HG02870 (cell line): ENCODE results near the gene GPC6.

Source experiments
- ATAC-seq: cut with Tn5 transposase; IDR thresholded peaks from one replicate; pipeline ENCODE4 v1.9.1; 2021; ENCODE audit warnings: mild to moderate bottlenecking, moderate library complexity; ENCODE audit not compliant: unreplicated experiment

Gene GPC6

DNA sequence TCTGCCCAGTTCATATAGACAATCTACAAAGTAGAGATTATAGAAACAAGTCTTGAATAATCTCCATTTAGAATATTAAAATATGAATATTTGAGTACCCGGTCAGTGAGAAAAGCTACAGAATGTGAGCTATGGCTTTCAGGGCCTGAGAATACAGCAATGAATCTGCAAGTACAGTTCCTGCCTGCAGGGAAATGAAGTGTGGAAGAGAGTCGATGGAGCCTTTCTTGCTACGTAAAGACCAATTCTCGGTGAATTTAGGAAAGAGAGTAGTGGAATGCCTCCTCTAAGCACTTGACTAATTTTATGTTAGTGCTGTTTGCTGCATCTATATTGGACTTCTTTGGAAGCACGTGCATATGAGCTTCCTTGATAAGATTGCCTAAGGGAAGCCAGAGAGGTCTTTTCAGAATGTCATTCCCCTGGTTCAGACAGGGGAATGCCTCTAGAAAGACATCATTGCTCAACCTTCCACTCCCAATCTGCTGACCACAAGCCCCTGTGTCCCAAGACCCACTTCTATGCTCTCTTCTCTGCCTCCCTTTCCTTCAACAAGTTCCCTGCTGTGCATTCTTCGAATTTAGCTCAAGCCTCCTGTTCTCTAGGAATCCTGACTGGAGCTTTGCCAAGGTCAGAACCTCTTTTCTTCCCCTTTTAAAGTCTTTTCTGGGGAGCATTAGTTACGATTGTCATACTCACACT, 41.9 kb downstream of the GPC6 start:
- no peak for ATAC-seq

DNA sequence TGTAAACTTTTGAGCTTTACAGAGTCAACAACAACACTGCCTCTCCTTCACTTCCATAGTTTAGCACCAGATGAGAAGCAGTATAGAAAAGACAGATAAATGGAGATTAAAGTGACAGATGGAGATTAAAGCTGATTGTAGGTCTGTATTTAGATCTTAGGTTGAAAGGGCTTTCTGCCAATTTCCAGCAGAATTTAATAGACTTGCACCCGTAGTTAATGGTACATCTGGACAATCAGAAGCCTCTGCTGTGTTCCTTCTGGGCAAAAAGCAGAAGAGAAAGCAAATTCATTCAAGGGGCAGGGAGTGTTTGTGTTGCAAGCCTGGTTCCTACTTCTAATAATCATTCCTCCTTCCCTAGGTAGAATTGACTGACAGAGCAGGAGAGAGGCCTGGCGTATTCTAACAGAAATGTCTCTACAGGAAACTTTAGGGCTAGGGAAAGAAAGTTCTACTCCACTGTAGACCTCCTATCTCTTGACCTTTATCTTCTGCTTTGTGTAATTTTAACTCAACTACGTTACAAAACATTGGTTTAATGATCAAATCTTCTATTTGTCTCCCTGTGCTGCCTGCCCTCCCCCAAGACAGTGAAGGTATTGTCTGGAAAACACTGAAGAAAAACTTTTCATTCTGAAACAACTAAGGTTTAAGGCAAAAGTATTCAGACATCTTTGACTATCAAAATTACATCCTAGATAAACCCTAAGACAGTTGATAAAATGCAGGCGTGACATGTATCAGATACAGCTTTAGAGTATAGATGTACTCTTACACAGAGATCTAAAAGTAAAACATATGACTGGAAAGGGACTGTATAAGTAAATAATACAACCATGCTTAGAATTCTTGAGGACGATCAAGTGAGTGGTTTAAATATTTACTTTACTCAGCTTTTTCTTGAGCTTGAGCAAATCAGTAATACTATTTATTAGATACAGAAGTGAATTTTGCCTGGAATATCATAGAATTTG, 44.4 kb downstream of the GPC6 start:
- no peak for ATAC-seq

DNA sequence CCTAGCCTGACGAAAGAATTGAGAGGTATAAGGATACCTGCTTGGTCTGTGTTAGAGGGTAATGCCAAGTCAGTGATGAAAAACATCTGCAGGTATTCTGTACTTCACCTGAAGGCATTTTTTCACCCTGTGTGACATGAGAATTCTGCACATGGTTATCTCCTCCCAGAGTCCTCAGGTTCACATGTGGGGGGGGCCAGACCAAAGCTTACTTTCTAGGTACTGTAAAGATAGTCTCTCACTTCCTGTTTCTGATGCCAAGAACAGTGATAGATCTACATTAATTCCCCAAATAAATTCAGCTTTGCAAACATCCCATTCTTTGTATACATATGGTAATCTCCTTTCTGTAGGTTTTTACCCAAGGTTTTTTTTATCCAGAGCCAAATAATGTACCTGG, 53.4 kb downstream of the GPC6 start:
- no peak for ATAC-seq

DNA sequence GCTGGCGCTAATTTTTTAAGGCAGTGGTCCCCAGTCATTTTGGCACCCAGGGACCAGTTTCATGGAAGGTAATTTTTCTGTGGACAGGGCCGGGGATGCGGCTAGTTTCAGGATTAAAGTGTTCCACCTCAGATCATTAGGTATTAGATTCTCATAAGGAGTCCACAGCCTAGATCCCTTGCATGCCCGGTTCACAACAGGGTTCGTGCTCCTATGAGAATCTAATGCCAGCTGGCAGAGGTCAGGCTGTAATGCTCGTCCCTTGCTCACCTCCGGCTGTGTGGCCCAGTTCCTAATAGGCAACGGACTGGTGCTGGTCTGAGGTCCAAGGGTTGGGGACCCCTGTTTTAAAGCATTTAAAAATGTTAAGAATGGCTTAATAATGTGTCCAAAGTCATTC, 54.1 kb downstream of the GPC6 start:
- no peak for ATAC-seq

DNA sequence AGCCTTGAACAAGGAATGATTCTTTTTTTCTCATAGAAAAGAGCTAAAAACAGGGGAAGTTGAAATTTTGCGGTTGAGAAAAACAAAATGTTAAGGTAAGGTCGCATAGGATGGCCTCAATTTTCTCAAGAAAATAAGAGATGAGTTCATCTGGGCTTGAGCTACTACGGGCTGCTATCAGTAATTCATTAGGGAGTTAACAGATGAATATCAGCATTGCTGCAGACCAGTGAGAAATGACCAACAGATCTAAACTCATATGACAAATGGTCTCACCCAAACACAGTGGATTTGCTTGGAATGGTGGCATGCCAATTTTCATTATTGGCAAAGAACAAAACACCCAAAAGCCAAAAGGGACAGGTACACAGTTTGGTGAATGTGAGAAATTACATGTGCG, 56.6 kb downstream of the GPC6 start:
- ATAC-seq, result no peak

DNA sequence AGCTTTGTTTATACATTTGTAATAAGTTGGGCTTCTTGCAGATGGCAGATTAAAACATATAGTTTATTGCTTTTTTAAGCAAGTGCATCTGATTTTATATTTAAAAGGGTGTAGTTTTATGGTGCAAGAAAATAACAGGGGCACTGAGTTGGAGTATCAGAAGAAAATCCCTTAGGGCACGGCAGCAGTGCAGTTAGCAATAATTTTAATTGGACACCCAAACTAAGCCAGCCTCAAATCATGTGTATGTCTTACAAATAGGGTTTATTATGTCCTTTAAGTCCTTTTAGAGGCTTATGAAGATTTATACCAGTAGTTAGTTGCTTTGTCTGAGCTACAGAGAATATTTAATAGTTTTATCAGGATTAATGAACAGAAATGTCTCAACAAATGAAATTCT, 57.5 kb downstream of the GPC6 start:
- no peak for ATAC-seq

DNA sequence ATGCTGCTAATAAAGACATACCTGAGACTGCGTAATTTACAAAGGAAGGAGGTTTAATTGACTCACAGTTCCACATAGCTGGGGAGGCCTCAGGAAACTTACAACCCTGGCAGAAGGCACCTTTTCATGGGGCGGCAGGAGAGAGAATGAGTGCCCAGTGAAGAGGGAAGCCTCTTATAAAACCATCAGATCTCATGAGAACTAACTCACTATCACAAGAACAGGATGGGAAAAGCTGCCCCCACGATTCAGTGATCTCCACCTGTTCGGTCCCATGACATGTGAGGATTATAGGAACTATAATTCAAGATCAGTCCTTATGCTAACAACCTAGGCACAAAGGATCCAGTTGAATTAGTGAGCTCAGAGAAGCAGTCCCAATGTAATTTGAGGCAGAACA, 59.4 kb downstream of the GPC6 start:
- no peak for ATAC-seq

DNA sequence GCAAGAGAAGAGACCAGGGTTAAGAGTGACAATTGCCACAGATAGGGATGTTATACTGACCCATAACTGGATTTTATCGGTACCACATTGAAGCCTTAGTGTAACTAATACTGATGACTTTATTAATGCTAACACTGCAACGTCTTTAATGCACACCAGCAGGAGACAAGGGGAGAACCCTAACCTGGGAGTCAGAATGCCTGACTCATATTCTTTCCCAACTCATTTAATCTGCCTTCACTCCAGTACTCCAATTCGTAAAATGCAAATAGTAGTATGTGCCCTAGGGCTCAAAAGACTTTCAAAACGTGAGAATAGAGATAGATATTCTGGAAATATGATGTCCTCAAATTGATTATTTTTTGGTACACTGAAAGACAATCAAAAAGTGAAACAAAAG, 62.4 kb downstream of the GPC6 start:
- no peak for ATAC-seq

DNA sequence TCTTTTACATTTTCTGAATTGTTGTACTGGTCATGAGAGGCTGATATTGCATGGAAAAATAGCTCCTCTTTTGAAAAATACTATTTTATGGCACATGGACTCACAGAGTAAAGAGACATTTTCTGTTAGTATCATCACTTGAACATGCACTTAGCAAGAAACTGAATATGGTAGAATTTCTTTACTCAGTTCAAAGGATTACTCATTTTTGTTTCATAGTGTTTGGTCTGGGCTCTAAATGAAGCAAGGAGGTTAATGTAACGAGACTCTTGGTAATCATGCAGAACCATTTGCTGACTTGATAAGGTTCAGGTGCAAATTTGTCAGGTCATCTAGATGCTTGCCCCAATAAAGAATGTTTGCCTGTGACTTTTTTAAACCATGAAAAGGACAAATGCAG, 63.2 kb downstream of the GPC6 start:
- no peak for ATAC-seq

DNA sequence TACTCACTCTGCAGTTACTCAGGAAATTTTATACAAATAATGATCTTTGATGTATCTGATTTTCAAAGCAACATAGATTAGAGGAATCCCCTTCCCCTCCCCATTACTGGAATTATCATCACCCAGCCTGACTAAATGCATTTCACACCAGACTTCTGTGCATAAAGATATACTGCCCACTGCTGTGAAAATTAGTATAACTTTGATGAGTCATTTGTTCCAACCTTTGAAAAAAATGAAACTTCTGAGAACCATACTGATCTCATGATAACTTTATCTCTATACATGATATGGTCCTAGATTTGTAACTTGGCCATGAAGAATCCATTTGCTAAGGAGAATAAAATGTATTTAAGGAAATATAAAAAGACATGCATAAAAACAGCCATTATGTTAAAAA, 63.9 kb downstream of the GPC6 start:
- no peak for ATAC-seq

DNA sequence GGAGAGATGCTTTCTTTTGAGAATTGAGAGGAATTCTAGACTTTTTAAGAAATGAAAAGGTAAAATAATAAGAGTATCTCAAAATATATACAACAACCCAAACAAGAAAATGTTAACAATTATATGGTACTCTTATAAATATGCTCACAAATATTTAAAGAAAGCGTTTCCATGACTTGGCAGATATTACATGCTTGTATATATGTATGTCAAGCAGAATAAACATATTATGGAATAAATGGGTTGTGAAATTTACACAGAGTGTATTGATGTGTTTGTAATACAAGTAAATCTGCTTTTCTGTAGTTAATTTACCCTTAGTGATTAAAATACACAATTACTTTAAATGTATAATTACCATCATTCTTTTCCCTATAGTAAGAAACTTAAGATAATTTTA, 65.8 kb downstream of the GPC6 start:
- ATAC-seq, result no peak

DNA sequence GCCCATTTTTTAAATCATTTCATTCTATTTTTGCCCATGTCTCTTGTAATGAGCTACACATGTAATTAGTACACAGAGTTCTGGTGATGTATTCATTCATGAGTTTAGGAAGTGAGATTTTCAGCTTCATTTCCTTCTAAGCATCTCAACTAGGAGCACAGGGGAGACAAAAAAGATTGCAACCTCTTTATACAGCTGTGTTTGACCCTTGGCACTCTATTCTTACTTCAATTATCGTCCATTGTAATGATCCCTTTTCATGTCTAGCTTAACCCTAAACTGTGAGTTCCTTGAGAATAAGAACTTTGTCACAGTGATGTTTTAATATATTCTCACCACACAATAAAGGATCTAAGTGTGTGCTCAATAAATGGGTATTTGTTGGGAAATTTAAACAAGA, 67.1 kb downstream of the GPC6 start:
- no peak for ATAC-seq

DNA sequence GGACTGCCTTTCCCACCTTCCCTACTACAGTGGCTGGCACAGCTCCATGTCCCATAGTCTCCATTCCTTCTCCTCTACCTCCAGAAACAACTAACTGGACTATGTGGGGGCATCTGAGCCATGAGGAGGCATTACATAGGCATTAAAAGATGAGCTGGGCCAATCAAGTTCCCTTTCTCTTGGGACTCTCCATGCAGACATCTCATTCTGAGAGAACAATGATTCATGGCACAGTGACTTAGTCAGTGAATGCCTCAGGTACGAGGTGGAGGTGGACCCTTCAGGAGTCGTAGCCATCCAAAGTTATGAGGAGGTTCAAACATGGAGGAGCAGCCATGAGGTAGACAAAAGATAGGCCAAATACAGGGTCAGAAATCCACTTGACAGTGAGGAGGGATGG, 70.0 kb downstream of the GPC6 start:
- no peak for ATAC-seq

DNA sequence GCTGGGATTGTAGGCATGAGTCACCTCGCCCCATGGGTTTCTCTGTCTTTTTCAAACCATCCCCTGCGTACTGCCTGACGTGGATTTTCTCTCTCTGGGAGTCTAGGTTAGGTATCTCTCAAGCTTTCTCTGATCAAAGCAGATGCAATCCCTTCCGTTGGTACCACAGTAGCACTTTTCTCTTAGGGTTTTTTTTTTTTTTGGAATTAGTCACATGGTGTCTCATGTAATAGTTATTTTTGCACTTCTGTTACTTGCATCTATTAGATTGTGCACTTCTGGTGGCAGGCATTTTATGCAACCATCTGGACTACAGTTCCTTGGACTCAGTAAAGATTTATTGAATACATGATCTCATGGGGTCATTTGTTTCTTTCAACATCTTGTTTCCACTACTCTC, 72.1 kb downstream of the GPC6 start:
- no peak for ATAC-seq

DNA sequence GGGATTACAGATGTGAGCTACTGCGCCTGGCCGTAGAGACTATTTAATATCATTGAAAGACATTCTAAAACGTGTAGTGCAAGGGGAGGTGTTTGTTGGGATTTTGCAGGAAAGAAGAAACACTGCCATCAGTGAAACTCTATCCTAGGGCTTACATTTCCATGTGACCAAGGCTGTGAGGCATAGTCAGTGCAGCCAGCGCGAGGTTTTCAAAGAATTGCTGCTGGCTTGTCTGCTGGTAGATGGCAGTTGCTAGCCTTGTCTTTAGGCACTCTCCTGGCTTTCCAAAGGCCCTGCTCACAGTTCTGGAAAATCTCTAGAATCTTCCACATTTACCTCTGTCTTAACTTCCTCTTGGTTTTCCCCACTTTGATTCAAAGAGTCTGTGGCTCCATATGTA, 77.5 kb downstream of the GPC6 start:
- ATAC-seq, result no peak

DNA sequence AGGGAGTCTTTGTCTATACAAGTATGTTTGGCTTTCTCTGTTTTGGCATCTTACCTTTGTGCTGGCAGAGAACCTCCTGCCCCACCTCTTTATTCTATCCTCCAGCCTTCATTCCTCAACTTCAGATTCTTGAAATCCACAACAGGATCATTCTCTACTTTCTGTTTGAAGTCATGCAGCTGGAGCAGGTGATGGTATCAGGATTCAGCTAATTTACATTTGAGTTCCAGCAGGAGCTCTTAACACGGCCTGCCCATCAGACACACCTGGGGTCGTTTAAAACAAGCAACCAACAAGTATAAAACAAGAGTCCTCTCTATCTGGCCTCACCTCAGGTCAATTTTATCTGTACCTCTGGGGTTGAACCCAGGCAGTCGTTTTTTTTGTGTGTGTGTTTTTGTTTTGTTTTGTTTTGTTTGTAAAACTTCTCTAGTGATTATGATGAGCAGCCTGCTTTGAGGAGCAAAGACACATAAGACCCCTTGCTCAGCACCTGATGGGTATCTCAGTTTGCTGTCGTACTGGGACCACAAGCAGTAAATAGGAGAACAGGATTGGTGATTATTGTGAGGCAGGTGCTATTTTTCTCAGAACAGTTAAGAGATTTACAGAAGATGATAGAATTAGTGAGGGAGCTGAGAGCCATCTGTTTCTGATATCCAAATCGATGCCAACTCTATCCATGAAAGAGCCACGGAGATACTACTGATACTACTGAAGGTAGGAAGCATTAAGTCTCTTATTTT, 78.4 kb downstream of the GPC6 start:
- no peak for ATAC-seq

DNA sequence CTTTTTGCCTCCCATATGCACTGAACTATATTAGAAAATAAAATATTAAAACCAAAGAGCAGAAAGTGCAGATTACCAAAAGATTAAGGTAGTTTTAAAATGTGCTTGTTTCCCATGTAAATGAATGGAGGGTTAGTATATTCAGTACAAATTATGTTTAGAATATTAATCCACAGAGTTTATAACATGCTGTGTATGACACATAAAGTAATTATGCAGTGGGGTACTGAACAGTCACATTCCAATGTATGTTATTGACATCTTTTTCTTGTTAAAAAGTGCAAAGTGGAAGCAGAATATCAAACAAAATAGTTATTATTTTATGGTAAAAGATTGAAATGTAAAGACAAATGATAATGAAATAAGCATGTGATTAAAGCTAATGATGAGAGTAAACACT, 79.3 kb downstream of the GPC6 start:
- no peak for ATAC-seq

DNA sequence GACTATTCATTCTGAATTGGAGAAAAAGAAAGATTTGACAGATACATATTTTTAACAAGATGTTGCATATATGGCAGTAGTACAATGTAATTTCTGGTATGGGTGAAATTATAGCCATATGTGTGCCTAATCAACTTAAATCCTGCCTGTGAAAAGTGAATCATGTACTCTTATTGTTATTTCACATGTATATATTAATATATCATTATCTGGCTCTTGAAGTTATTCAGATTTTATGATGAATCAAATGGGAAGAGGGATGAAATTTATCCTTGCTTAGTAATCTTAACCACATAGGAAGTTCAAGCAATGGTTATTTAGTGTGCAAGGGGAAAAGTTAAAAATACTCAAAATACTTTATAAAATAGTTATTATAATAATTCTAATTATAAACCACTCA, 80.5 kb downstream of the GPC6 start:
- ATAC-seq, result no peak

DNA sequence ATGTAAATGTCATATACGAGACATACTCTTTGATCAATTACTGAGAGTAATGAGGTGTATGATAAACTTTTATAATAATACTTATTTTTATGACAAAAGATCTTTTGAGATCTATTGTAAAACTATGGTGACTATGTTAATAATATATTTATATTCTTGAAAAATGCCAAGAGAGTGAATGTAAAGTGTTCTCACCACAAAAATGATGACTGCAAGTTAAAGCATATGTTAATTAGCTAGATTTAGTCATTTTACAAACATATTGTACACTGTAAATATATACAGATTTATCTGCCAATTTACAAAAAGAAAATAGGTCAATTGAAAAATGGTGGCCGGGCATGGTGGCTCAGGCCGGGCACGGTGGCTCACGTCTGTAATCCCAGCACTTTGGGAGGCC, 81.0 kb downstream of the GPC6 start:
- no peak for ATAC-seq

DNA sequence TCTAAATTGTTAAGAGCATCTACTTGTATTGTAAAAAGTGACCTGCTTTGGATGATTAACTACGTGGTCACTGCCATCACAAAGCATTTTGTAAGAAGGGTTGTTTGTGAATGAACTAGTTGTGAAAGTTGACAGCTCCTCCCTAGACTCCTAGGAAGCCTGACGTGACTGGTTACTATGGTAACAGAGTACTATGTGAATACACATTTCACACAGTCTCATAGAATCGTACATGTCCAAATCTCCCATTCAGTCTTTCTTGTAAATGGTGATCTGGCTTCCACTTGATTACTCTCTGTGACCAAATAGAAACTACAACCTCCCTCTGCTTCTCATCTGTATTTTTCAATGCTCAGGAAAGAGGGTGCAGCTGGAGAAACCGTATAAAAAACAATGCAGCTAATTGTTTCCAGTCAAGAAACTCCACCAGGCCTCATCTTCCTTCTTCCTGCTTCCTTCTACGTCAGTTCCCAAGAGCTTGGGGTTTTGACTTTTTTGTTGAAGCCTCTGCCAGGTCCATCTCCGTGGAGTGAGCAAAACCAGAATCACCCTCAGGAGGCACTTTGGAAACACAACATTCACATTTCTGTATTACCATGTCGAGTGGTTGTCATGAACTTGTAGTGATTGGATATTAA, 83.4 kb downstream of the GPC6 start:
- no peak for ATAC-seq

DNA sequence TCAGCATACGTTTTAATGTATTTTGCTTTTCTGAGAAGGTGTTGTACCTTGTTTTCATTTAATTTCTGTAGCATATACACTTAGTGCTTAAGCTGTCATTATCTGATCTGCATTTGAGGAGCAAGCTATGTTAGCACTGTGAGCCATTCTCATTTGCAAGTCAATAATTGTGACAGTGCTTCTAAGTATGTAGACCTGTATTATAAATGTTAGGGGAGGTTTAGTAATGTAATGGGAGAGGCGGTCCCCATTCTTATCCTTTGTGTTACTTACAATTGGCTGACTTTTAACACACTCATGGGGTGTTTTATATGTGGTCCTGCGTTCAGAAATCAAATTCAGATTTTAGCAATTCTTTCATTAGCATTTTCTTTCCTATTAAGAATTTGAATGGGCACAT, 90.2 kb downstream of the GPC6 start:
- ATAC-seq, result no peak
